GM19438 (cell line): ENCODE measurements around the gene SLC16A3.
"Not testable (repeated sequence)": the region's sequence is repeated elsewhere in the genome, so short reads cannot be mapped to it uniquely, and the experiment has no call there.

Experiments used
- ATAC-seq: cut with Tn5 transposase; IDR thresholded peaks from one replicate; pipeline ENCODE4 v1.9.1; 2021; ENCODE audit warnings: low read depth; ENCODE audit not compliant: unreplicated experiment

The SLC16A3 gene

DNA sequence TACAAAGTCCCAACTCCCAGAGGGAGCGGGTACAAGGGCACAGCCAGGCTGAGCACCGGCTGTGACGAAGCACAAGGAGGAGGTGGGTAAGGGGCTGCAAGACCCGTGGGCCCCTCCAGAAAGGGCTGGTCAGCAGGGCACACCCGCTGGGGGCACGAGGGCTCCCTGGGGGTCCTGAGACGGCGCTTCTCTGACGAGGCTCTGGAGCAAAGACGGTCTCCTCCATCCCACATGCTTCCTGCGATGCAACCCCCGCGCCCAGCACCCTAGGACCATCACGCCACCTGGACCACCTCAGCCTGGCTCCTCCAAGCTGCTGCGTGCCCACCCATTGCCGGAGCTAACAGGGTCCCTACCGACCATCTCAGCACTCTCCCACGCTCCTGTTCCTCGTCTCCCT is 24.9 kb upstream of the SLC16A3 start:
- no peak for ATAC-seq

- no peak for ATAC-seq
Observed at GRCh38 chr17:82204831-82205719, 23.8 kb upstream of the SLC16A3 start.

DNA sequence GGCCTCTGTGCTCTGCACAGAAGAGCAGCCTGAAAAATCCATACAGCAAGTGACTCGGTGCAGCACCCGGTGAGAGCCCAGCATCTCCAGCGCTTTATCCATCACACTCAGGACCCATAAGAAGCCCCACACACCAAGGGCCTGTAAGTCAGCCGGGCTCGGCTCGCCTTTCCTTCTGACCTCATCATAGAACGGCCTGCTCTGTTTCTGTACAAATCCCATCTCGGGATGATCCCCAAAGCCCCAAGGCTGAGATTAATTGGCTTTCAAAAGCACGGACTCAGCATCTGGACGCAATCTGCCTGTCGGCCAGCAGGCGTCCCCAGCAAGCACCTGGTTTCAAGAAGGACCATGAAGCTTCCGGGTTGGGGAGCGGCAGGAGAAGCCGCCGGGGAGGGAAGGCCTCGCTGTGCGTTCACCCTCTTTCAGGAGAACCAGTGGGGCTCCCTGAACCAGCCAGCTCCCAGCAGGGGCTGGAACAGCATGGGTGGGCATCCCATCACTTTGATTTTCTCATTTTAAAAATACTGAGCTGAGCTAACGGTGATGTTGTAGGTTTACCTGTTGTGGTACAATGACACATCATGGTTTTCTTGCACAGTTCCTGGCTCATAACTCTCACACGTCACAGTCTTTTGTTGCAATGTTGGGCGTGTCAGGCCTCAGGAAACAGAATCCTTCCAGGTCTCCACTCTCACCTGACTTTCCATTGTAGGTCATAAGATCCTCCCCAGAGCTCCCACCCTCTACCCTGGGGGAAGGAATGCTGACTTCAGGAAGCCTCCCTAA is 22.9 kb upstream of the SLC16A3 start:
- peak; percentile 70 for ATAC-seq

DNA sequence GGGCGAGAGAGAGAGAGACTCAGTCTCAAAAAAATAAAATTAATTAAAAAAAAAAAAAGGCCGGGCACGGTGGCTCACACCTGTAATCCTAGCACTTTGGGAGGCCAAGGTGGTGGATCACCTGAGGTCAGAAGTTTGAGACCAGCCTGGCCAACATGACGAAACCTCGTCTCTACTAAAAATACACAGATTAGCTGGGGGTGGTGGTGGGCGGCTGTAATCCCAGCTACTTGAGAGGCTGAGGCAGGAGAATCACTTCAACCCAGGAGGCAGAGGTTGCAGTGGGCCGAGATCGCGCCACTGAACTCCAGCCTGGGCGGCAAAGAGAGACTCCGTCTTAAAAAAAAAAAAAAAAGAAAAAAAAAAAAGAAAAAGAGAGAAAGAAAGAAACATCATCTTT is 18.2 kb upstream of the SLC16A3 start:
- not testable (repeated sequence) for ATAC-seq

DNA sequence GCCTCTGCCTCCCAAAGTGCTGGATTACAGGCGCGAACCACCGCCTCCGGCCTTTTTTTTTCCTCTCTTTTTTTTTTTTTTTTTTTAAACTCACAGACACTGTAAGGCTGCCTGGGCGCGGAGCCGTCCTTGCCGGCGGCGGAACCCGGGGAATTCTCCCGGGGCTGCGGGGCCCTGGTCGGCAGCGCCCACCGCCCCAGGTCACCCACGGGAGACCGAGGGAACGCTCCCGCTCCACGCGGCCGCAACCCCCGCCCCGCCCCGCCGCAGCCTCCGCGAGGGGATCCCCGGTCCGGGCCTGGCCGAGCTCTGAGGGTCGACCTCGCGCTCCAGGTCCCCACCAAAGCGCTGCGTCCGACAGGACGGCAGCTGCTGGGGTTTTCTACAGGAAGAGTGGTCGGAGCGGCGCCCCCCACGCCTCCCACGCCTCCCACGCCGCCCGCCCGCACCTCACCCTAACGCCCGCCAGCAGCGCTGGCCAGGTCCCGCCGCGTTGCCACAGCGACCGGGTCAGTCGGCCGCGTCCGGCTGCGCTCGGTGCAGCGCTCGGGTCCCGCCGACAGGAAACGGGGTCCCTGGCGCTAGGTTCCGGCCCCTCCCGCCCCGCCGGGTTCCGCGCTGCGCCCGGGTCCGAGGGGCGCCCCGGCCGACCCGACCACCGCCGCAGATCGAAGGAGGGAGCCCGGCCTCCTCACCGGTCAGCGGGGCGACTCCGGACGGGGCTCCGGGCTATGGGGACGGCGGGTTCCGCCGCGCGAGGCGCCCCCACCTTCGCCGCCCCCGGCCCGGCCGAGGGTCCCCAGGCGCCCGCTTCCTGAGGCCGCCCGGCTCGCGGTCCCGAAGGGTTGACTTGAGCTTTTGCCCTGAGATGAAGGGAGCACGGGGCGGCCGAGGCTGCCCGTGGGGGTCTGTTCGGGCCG is 16.3 kb upstream of the SLC16A3 start, which contains the start of gene CCDC57:
CCDC57 (minus strand) TSS at position 512 of the 920 bp plus-strand sequence. CDS start 10,898 bp downstream, outside the sequence.
- peak; percentile 65 for ATAC-seq

- no peak for ATAC-seq
Observed at GRCh38 chr17:82213251-82214011, 15.4 kb upstream of the SLC16A3 start.

DNA sequence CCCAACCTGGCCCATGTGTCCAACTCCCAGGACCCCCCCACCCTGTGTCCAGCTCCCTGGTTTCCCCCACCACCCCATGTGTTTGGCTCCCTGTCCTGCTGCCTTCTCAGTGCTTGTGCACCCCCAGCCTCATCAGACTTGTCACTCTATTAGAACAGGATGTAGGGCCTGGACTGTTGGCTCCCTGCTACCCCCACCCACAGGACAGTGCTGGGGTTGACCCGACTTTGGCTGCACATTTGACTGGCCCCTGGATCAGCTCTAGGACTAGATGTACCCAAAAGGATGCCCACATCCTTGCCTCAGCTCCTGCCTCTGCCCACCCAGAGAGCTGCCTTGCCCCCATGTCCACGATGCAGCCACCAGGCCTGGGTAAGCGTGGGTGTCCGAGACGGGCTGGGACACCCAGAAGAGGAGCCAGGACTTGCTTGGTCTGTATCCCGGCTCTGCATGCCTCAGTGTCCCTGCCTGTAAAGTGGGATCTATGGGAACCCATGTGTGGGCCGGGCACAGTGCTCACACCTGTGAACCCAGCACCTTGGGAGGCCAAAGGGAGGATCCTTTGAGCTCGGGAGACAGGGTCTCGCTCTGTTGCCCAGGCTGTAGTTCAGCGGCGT is 14.7 kb upstream of the SLC16A3 start:
- no peak for ATAC-seq

DNA sequence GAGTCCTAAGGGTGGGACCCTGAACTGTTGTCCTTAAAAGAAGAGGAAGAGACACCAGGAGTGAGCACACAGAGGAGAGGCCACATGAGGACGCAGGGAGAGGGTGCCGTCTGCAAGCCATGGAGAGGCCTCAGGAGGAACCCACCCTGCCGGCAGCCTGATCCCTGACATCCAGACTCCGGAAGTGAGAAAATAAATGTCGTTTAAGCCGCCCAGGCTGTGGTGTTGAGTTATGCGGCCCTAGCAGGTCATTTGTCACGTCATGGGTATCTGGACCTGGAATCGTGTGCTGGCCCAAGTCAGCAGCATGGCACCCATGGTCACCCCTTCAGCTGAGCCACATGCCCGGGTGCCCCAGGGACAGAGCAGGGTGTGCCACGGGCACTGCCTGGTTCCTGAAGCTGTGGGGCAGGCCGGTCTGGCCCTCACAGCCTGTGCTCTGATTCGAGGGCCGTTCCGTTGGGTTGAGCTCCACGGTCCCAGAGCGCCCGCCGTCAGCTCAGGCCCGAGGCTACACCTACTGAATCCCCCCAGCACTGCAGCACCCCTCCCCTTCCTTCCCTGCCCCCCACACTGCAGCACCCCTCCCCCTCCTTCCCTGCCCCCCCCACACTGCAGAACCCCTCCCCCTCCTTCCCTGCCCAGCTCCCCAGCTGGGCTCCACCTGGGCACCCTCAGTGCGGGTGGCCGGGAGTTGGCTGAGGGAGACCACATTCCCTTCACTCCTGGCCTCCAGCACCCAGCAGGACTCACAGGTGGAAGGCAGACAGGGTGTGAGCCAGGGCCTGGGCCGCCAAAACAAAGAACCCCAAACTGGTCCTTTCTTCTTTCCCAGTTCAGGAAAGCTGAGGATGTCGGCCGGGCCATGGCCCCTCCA is 13.5 kb upstream of the SLC16A3 start:
- ATAC-seq, result no peak

GRCh38 chr17:82215972-82216300 is 12.9 kb upstream of the SLC16A3 start:
- no peak for ATAC-seq

- no peak for ATAC-seq
Observed at GRCh38 chr17:82216301-82217119, 12.3 kb upstream of the SLC16A3 start.

DNA sequence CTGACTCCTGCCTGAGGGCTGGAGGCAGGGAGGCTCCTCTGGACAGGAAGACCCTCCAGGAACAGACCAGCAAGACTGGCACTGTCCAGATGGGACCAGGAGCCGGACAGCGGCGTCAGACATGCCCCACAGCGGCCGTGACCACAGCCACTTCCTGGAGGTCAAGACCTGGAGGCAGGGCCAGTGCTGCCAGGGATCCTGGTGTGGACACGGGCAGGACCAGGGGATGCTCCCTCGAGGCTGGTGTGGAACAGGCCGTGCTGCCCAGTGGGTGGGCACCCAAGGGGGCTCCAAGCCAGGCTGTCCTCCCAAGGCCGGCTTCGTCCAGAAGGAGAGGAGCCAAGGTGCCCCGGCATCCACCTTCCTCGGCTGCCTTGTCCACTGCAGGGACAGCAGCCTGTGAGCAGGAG is 11.7 kb upstream of the SLC16A3 start:
- ATAC-seq, result no peak

DNA sequence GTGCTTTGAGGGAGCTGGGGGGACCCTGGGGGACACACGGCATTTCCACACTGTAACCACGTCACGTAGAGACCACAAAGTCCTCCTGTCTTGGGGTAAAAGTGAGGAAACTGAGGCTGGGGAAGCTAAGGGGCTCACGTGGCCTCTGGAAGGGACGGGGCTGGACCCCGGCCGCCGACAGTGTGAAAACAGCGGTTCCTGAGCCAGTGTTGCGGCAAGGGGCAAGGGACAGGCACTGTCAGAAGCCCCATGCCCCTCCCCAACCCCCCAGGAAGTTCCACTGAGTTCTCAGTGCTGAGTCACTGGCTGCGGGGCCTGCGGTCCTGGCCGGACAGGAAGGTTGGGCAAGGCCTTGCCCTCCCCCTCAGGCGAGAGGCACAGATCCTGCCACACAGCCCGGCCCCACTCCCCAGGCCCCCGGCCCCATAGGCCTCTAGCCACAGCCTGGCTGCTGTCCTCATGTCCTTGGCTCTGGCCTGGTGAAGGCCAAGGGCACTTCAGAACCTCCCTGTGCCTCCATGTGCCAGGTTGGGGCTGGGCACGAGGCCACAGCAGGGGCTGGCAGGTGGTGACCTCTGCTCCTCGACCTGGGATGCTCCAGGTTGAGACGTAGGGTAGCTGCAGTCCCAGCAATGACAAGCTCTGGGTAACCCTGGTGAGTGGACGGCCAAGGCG is 11.2 kb upstream of the SLC16A3 start:
- ATAC-seq, result no peak

DNA sequence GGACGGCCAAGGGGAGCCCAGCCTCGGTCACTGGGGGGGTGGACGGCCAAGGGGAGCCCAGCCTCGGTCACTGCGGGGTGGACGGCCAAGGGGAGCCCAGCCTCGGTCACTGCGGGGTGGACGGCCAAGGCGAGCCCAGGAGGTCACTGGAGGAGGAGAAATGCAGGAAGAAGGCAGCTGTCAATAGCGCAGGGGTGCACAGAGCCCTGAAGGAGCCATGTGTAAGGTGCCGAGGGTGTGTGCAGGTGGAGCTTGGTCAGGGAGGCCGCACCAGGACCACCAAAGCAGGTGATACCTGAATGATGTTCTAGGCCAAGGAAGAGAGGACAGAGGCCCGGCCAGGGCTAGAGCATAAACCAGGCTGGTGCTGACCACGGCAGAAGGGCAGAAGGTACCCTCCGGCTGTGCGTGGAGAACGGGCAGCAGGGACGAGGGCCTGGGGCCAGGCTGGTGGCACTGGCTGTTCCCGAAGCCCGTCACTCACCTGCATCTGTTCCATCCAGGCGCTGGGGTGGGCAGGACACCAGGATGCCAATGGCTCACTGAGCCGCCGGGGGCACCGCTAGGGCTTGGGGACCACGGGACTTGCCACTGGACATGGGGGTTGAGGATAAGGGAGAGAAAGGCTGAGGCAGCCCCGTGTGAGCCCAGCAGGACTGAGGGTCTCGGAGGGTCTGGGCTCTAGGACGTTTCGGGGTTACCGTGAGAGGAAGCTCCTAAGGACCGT is 10.3 kb upstream of the SLC16A3 start:
- ATAC-seq, result no peak

- no peak for ATAC-seq
Observed at GRCh38 chr17:82219083-82219482, 9.8 kb upstream of the SLC16A3 start.

- ATAC-seq, result no peak
Observed at GRCh38 chr17:82219753-82220709, 8.8 kb upstream of the SLC16A3 start.
